Loucy (cell line): Measurements from ENCODE around the gene VPS37C.

Source experiments
- EZH2phosphoT487 ChIP-seq: fragments of 200-600 bp; IDR thresholded peaks from 2 replicates; pipeline ENCODE4 v1.6.1; 2018; ENCODE audit warnings: antibody characterized with exemption, mild to moderate bottlenecking, moderate library complexity, borderline replicate concordance
- TF ChIP-seq, protein P1 (sequence below): fragments of 200-600 bp; sonication (generic); conservative IDR thresholded peaks from 2 replicates; pipeline ENCODE4 v1.5.1; 2014; ENCODE audit warnings: mild to moderate bottlenecking, antibody characterized with exemption, low read length

DNA sequence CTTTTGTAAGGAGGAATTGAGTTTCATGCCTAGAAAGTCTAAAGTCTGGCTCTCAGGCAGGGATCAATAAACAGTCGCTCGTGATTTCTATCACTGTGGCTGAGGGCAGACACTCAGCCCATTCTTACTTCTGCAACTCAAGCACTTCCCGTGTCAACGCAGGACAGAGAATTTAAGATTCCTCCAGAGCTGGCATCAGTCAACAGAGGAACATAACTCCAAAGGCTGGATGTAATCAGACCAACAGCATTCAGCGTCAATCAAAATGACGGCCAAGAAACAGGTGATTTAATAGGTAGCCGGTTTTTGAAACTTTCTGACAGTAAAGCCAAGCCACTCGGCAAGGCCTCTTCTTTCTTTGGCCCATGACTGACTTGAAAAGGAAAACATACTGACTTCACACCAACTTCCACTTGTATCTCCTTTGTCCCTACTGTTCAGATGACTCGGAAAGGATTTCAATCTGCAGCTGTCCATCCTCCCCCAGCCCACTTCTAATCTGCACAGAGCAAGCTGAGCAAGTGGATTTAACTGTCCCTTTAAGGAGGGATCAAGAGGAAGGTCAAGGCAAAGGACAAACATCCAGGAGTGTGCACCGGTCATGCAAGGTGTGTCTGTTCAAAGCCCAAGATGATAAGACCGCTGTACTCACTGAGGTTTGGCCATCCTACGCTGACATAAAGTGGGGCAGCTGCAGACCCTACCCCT, 9.5 kb downstream of the VPS37C start:
- no peak for TF ChIP-seq EZH2phosphoT487
- TF ChIP-seq, protein P1, sequence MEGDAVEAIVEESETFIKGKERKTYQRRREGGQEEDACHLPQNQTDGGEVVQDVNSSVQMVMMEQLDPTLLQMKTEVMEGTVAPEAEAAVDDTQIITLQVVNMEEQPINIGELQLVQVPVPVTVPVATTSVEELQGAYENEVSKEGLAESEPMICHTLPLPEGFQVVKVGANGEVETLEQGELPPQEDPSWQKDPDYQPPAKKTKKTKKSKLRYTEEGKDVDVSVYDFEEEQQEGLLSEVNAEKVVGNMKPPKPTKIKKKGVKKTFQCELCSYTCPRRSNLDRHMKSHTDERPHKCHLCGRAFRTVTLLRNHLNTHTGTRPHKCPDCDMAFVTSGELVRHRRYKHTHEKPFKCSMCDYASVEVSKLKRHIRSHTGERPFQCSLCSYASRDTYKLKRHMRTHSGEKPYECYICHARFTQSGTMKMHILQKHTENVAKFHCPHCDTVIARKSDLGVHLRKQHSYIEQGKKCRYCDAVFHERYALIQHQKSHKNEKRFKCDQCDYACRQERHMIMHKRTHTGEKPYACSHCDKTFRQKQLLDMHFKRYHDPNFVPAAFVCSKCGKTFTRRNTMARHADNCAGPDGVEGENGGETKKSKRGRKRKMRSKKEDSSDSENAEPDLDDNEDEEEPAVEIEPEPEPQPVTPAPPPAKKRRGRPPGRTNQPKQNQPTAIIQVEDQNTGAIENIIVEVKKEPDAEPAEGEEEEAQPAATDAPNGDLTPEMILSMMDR, result no peak
